Progenitor cell of endocrine pancreas (in vitro differentiated cells): ENCODE results near the gene HDDC3. TPM values are rescaled to one million over a fixed set of nuclear protein-coding genes. Genes with fewer than 3 reads are reported as not detected.

Source experiments
- DNase-seq: peaks from one replicate; pipeline ENCODE4 v3.0.0; 2021; ENCODE audit warnings: low spot score; ENCODE audit not compliant: unreplicated experiment
- H3K27ac Mint-ChIP-seq: 2 replicates; pipeline ENCODE4 v1.8.0; 2021; ENCODE audit warnings: mild to moderate bottlenecking, moderate library complexity, mixed read lengths
- H3K27me3 Mint-ChIP-seq: 2 replicates; pipeline ENCODE4 v1.8.0; 2021; ENCODE audit warnings: mixed read lengths
- H3K36me3 Mint-ChIP-seq: 2 replicates; pipeline ENCODE4 v1.8.0; 2022; ENCODE audit warnings: mixed read lengths; ENCODE audit not compliant: insufficient read depth
- H3K4me1 Mint-ChIP-seq: 2 replicates; pipeline ENCODE4 v1.8.0; 2021; ENCODE audit warnings: low read depth, mixed read lengths
- H3K4me3 Mint-ChIP-seq: 2 replicates; pipeline ENCODE4 v1.8.0; 2021; ENCODE audit warnings: low read depth, mild to moderate bottlenecking, moderate library complexity, mixed read lengths
- H3K9me3 Mint-ChIP-seq: 2 replicates; pipeline ENCODE4 v1.8.0; 2021; ENCODE audit warnings: low read depth, mixed read lengths
- CTCF ChIP-seq: fragments of 200-600 bp; sonication (generic); IDR thresholded peaks from one replicate; pipeline ENCODE4 v1.5.0; 2021; ENCODE audit warnings: antibody characterized with exemption, mild to moderate bottlenecking; ENCODE audit not compliant: unreplicated experiment
- total RNA-seq: library from RNA; stranded (reverse); gene quantifications from 2 replicates; pipeline ENCODE4 v1.2.1, GENCODE V29; 2021

HDDC3 gene
- total RNA-seq, 1 donor from 2014 or later = 14.5 TPM

DNA sequence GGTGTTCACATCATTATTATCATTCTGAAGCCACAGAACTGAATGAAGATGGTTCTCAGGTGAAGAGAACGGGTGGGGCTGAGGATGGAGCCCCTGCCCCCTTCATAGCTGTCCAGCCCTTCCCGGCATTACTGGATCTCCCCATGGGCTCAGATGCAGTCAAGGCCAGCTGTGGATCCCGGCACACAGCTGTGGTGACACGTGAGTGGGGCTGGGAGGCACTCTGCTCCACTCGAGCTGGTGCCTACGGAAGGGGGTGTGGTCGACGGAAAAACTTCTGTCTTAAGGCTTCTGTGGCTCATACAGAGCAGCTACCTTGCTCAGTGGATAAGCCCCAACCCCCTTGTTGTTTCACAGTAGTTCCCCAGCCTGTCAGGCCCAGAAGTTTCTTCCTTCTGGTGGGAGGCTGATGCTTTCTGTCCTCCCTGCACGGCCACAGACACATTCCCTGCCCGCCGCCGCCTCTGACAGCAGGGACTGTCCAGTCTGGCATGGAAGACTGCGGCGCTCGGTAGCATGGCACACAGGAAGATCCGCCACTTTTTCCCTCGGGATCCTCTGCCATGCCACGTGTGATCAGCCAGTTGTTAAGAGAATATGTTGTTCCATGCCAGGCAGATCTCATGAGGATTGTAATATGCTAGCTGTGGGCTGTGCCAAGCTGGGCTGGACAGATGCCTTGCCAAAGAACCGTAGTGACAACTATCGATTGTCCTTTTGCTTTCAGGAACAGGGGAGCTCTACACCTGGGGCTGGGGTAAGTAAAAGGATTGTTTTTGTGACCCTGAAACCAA, 28.1 kb upstream of the HDDC3 start:
- Mint-ChIP-seq H3K27ac (no peak overlapping the region), H3K9me3 (no peaks in the 10 kb centered on the region), H3K4me1 (peaks cover 9% of the 10 kb centered on the region), H3K36me3 (peaks cover 14% of the 10 kb centered on the region), H3K4me3 (no peak overlapping the region), H3K27me3 (no peaks in the 10 kb centered on the region)
- TF ChIP-seq CTCF = no peak
- DNase-seq = no peak

DNA sequence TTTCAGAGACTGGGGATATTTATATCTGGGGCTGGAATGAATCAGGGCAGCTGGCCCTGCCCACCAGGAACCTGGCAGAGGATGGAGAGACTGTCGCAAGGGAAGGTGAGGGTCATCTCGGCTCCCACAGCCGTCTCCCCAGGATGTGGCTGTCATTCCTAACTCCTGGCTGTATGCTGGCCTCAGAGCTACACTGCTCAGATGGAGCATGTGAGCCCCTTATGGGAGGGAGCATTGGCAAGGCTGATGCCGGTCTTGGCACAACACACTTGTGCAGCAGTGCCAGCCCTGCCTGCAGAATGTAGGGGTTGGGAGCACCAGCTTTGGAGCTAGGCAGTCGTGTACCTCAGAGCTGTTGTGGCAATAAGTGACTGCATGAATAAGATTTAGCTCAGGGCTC, 27.5 kb upstream of the HDDC3 start:
- no peak for DNase-seq
- Mint-ChIP-seq H3K36me3 (peaks cover 12% of the 10 kb centered on the region), H3K9me3 (no peaks in the 10 kb centered on the region), H3K27ac (no peak overlapping the region), H3K4me3 (peak overlapping the region; percentile 29), H3K27me3 (no peaks in the 10 kb centered on the region), H3K4me1 (peaks cover 9% of the 10 kb centered on the region)
- TF ChIP-seq CTCF = no peak

DNA sequence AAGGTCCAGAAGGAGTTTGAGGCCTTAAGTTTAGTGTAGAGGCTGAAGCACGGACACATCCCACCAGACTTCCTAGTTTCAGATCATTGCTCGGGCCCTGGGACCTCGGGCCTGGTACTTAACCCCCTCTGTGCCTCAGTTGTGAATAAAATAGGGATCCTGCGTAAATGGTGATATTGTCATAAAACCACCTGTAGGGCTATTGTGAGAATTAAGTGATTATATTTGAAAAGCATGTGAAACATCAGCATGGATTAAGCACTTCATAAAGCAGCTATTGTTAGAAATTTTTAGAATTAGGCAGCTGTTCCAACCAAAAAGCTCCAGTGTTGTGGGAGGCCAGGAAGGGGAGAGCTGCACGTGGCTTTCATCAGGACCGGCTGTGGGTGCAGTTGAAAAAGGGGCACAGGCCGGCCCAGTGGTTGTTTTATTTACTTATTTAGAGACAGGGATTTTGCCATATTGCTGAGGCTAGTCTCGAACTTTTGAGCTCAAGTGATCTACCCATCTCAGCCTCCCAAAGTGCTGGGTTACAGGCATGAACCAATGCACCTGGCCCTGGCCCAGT, 26.8 kb upstream of the HDDC3 start:
- Mint-ChIP-seq H3K4me3 (no peak overlapping the region), H3K4me1 (peaks cover 9% of the 10 kb centered on the region), H3K36me3 (peaks cover 12% of the 10 kb centered on the region), H3K27ac (no peak overlapping the region), H3K27me3 (no peaks in the 10 kb centered on the region), H3K9me3 (no peaks in the 10 kb centered on the region)
- DNase-seq = no peak
- TF ChIP-seq CTCF = no peak

DNA sequence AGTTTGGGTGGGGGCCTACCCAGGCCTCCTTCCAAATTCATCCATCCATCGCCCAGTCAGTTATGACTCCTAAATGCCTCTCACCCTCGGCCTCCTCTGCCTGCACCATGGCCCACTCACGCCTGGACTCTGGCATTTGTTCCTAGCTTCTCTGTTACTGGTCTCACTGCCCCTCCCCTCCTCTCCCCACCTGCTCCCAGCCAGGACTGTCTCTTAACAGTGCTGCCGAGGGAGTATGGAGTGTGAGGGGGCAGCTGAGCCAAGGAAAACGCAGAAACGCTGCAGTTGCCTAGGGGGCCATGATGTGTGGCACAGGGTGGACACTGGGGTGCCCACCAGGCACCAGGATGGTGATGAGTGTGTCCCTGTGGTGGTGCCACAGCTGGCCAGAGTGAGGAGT, 25.4 kb upstream of the HDDC3 start:
- peak overlapping the region; percentile 79 for H3K4me3 Mint-ChIP-seq
- DNase-seq = no peak
- TF ChIP-seq CTCF = no peak
- peaks cover 9% of the 10 kb centered on the region for H3K4me1 Mint-ChIP-seq
- H3K27ac Mint-ChIP-seq = peak overlapping the region; percentile 64
- H3K36me3 Mint-ChIP-seq = peaks cover 11% of the 10 kb centered on the region
- H3K27me3 Mint-ChIP-seq = no peaks in the 10 kb centered on the region
- no peaks in the 10 kb centered on the region for H3K9me3 Mint-ChIP-seq

GRCh38 chr15:90957031-90957790, 24.9 kb upstream of the HDDC3 start:
- TF ChIP-seq CTCF = no peak
- peak; percentile 30 for DNase-seq
- peaks cover 9% of the 10 kb centered on the region for H3K4me1 Mint-ChIP-seq
- no peaks in the 10 kb centered on the region for H3K27me3 Mint-ChIP-seq
- H3K27ac Mint-ChIP-seq = peak overlapping the region; percentile 69
- H3K36me3 Mint-ChIP-seq = peaks cover 8% of the 10 kb centered on the region
- no peaks in the 10 kb centered on the region for H3K9me3 Mint-ChIP-seq
- peak overlapping the region; percentile 86 for H3K4me3 Mint-ChIP-seq
